Thymus (tissue), 11 donors: ENCODE results near the gene AFF3. TPM values are rescaled to one million over a fixed set of nuclear protein-coding genes. Genes with fewer than 3 reads are reported as not detected.

Experiments used
- DNase-seq, 9 donors: peaks; one replicate each; pipeline ENCODE4 v3.0.0-alpha.2; 2013; ENCODE audit warnings: low spot score in 9 of 9, low read depth in 6 of 9, missing footprints in 1 of 9
- H3K27ac ChIP-seq, 2 donors: one replicate each; pipeline ENCODE4 v1.5.1; 2013; ENCODE audit warnings: control low read depth in 1 of 2, low read depth in 1 of 2, low read length in 1 of 2, mild to moderate bottlenecking in 1 of 2, moderate library complexity in 1 of 2
- H3K27me3 ChIP-seq, 2 donors: one replicate each; pipeline ENCODE4 v1.5.1; 2013; ENCODE audit warnings: low read length in 1 of 2; ENCODE audit not compliant: control insufficient read depth in 2 of 2, insufficient read depth in 1 of 2
- H3K36me3 ChIP-seq, 2 donors: one replicate each; pipeline ENCODE4 v1.5.1; 2013; ENCODE audit warnings: low read length in 1 of 2, mild to moderate bottlenecking in 1 of 2, moderate library complexity in 1 of 2; ENCODE audit not compliant: control insufficient read depth in 2 of 2, insufficient read depth in 2 of 2
- H3K4me1 ChIP-seq, 2 donors: one replicate each; pipeline ENCODE4 v1.5.1; 2013; ENCODE audit warnings: low read length in 2 of 2; ENCODE audit not compliant: control insufficient read depth in 2 of 2, insufficient read depth in 2 of 2
- H3K4me3 ChIP-seq, 2 donors: one replicate each; pipeline ENCODE4 v1.5.1; 2013; ENCODE audit warnings: low read length in 2 of 2, control low read depth in 1 of 2, mild to moderate bottlenecking in 1 of 2
- H3K9me3 ChIP-seq, 2 donors: one replicate each; pipeline ENCODE4 v1.5.1; 2013; ENCODE audit warnings: low read length in 1 of 2, mild to moderate bottlenecking in 1 of 2; ENCODE audit not compliant: control insufficient read depth in 2 of 2, insufficient read depth in 1 of 2
- WGBS: extraction: QIAGEN DNeasy Blood & Tissue Kit; methylation state at CpG from one replicate; pipeline ENCODE4 v1.1.7; 2013; 5-methylcytosine and 5-hydroxymethylcytosine counted together
- polyA plus RNA-seq: library from polyadenylated mRNA; stranded (reverse); fragments of 200-250 nt; gene quantifications from one replicate; pipeline ENCODE4 v1.2.3, GENCODE V29; 2013
- total RNA-seq: library from RNA; stranded (reverse); fragments of 120-200 nt; gene quantifications from one replicate; pipeline ENCODE4 v1.2.4, GENCODE V29; 2013
- donor health status: healthy.

Gene AFF3
- total and polyA plus RNA-seq, 2 donors: 5.3 to 9.7 TPM

DNA sequence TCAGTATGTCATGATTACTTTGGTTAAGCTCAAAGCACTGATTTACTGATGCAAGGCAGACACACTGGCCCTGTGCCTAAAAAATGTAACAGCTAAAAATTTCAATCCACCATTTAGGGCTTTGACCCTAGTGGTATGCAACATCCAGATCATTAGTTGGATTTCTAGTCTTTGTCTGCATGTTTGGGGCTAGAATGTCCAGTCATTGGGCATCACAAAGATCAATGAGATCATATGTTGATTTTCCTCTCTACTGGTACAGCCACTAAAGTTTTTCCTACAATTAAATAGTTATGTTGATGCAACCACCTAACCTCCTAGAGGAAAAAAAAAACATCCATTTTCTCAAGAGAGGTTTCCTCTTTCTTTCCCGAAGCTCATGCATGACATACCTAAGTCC is 599.1 kb downstream of the AFF3 start:
- H3K4me3 ChIP-seq: no peak overlapping the region
- 74% methylated on average over 1 of the region's 1 CpG for WGBS
- H3K27me3 ChIP-seq: no peaks in the 10 kb centered on the region

DNA sequence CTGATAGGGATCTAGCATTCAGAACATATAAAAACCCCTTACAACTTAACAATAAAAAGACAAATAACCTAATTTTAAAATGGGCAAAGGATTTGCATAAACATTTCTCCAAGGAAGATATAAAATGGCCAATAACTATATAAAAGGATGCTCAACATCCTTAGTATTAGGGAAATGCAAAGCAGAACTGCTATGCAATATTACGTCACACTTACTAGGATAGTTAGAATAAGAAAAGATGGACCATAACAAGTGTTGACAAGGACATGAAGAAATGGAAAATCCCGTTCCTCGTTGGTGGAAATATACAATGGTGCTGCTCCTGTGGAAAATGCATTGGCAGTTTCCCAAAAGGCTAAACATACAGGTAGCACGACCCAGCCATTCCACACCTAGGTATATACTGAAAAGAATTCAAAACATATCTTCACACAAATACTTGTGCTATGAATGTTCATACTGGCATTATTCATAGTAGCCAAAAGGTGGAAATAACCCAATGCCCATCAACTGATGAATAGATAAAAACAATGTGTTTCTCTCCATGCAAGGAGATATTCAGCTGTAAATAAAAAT is 604.4 kb downstream of the AFF3 start:
- no peak overlapping the region for H3K4me3 ChIP-seq
- H3K27ac ChIP-seq: no peak overlapping the region
- H3K9me3 ChIP-seq: peaks cover 0 to 3% of the 10 kb centered on the region in 2 donors
- 95% methylated on average over 4 of the region's 4 CpGs for WGBS
- H3K4me1 ChIP-seq: no peaks in the 10 kb centered on the region
- H3K27me3 ChIP-seq: no peaks in the 10 kb centered on the region
- no peak for DNase-seq
- H3K36me3 ChIP-seq: no peaks in the 10 kb centered on the region

More for the DNA sequence above, 599.1 kb downstream of the AFF3 start:
- no peaks in the 10 kb centered on the region for H3K4me1 ChIP-seq
- no peak overlapping the region for H3K27ac ChIP-seq
- no peak for DNase-seq
- no peaks in the 10 kb centered on the region for H3K36me3 ChIP-seq
- H3K9me3 ChIP-seq: no peaks in the 10 kb centered on the region

DNA sequence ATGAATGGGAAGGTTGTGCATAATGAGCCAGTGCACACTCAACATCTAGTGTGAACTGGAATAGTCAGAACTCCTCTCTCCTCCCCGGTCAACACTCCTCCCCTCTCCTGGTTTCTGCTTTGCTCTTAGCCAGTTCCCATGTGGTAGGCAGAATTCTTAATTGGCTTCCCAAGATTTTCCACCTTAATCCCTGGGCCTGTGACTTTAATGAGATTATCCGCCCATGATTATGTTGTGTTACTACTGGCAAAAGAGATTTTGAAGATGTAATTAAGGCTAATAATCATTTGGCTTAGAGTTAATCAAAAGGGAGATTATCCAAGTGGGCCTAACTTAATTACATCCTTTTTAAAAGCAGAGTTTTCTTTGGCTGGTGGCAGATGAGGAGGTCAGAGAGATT is 618.3 kb downstream of the AFF3 start:
- 99% methylated on average over 2 of the region's 2 CpGs for WGBS
- DNase-seq: no peak
- Histone ChIP-seq H3K4me1 (no peaks in the 10 kb centered on the region), H3K36me3 (no peaks in the 10 kb centered on the region), H3K4me3 (no peak overlapping the region), H3K9me3 (no peaks in the 10 kb centered on the region), H3K27me3 (no peaks in the 10 kb centered on the region), H3K27ac (no peak overlapping the region)

DNA sequence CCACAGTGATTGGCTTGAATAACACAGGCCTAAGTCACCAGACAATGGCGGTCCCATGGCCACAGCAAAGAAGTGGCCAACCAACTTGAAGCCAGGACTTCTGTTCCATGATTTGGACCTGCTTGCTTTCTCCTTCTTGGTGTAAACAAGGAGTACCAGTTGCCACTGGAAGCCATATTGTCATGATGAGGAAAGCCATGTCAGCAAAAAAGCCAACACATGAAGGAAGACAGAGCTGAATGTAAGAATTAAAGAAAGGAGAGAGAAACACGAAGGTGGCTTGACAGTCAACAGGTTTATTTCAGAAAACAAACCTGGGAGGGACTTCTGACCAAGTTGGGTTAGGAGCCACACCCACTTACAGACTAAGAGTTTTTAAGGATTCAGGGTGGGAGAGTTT is 620.2 kb downstream of the AFF3 start:
- H3K27ac ChIP-seq: no peak overlapping the region
- 97% methylated on average over 2 of the region's 2 CpGs for WGBS

DNA sequence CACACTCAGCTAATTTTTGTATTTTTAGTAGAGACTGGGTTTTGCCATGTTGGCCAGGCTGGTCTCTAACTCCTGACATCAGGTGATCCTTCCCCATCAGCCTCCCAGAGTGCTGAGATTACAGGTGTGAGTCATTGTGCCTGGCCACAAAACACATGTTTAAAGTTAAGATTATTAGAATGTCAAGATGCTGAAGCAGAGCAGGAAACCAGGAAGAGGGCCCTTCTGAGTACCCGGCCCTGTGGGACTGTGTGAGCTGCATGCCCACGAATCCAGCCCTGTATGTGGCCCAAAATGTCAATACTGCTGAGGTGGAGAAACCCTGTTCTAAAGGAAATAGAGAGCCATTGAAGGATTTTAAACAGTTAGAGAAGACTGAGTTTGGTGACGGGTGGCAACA is 621.6 kb downstream of the AFF3 start:
- no peaks in the 10 kb centered on the region for H3K9me3 ChIP-seq
- no peak overlapping the region for H3K27ac ChIP-seq
- 93% methylated on average over 3 of the region's 3 CpGs for WGBS
- no peaks in the 10 kb centered on the region for H3K4me1 ChIP-seq
- no peaks in the 10 kb centered on the region for H3K36me3 ChIP-seq
- no peaks in the 10 kb centered on the region for H3K27me3 ChIP-seq
- H3K4me3 ChIP-seq: no peak overlapping the region
- DNase-seq: no peak

More for the DNA sequence above, 620.2 kb downstream of the AFF3 start:
- H3K9me3 ChIP-seq: no peaks in the 10 kb centered on the region
- H3K4me3 ChIP-seq: no peak overlapping the region
- DNase-seq: no peak
- no peaks in the 10 kb centered on the region for H3K27me3 ChIP-seq
- H3K36me3 ChIP-seq: no peaks in the 10 kb centered on the region
- H3K4me1 ChIP-seq: no peaks in the 10 kb centered on the region

DNA sequence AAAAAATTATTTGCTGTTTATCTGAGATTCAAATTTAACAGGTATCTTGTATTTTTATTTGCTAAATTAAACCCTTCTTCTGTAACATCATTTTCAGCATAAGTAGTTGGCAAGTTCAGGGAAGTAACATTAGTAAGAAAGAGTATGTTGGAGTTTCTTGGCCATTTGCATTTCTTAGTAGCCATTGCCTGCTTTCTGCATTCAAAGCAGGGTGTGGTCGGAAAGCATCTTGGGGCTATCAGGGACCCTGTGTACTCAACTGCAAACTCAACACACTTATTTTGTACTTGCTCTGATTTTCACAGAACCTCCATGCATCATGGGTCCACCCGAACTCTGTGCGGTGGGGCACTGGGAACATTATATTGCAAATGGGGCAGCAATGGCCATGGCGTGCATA is 622.2 kb downstream of the AFF3 start:
- Histone ChIP-seq H3K27ac (no peak overlapping the region), H3K4me3 (no peak overlapping the region), H3K4me1 (no peaks in the 10 kb centered on the region), H3K36me3 (no peaks in the 10 kb centered on the region), H3K27me3 (no peaks in the 10 kb centered on the region), H3K9me3 (no peaks in the 10 kb centered on the region)
- WGBS: 89% methylated on average over 4 of the region's 4 CpGs
- DNase-seq: no peak

DNA sequence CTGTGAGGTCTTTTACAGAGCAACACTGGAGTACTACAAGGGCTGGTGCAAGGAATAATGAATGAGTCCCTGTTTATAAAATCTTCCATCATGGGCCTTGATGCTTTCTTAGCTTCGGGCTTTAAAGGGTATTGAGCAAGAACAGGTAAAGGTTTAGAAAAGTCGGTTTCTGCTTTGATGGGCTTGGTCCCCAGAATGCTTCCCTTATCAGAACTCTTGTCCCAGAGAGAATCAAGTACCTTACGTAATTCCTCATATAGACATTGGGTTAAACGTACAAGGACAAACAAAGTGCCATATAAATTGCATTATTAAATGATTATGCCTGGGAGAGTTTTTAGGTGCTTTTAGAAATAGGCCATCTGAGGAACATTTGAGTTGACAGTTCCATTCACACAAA is 628.0 kb downstream of the AFF3 start:
- Histone ChIP-seq H3K27me3 (no peaks in the 10 kb centered on the region), H3K27ac (no peak overlapping the region), H3K4me3 (no peak overlapping the region), H3K36me3 (no peaks in the 10 kb centered on the region), H3K9me3 (no peaks in the 10 kb centered on the region), H3K4me1 (no peaks in the 10 kb centered on the region)
- 97% methylated on average over 4 of the region's 4 CpGs for WGBS
- no peak for DNase-seq

DNA sequence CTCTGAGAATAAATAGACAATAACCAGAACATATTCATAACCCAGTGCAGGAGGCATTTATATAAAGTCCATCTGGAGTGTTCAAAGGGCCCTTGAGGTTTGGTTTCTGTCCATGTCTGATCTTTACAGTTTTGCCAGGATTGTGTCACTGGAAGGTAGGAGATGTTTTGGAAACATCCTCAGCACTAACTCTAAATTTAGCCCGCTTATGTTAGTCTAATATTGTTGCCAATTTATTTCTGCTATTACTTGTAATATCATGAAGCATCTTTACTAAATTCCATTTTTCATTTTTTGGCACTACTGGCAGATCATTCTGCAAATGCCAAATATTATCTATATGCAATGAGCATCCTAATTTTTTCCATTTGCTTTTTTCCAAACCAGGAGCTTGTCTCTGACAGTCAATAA is 630.2 kb downstream of the AFF3 start:
- H3K4me3 ChIP-seq: no peak overlapping the region
- WGBS: 95% methylated on average over 1 of the region's 1 CpG
- no peaks in the 10 kb centered on the region for H3K9me3 ChIP-seq
- no peaks in the 10 kb centered on the region for H3K27me3 ChIP-seq
- H3K4me1 ChIP-seq: no peaks in the 10 kb centered on the region
- H3K27ac ChIP-seq: no peak overlapping the region
- DNase-seq: no peak
- H3K36me3 ChIP-seq: no peaks in the 10 kb centered on the region

DNA sequence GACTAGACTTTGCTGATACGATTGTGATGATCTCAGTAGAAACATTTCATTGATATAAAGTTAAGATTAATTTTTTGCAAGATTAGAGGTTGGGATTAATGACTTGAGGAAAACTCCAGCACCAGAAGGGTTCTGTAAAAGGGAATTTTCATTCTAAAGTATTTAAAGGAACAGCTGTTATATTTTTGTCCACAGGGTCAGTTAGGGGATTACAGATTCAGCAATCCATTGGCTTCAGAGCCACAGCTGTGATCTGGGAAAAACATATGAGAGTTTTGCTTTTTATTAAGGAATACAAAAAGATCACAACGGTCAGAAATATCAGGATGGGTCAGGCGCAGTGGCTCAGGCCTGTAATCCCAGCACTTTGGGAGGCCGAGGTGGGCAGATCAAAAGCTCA is 633.0 kb downstream of the AFF3 start:
- H3K9me3 ChIP-seq: no peaks in the 10 kb centered on the region
- H3K4me1 ChIP-seq: no peaks in the 10 kb centered on the region
- H3K27me3 ChIP-seq: no peaks in the 10 kb centered on the region
- no peak overlapping the region for H3K27ac ChIP-seq
- WGBS: 97% methylated on average over 4 of the region's 4 CpGs
- no peak for DNase-seq
- no peak overlapping the region for H3K4me3 ChIP-seq
- H3K36me3 ChIP-seq: no peaks in the 10 kb centered on the region
